ENCODE results near the gene HS3ST4.

The HS3ST4 gene

GRCh38 chr16:25897702-25898101, 205.9 kb downstream of the HS3ST4 start:
- no peak for DNase-seq

- DNase-seq: no peak
These were observed 214.1 kb downstream of the HS3ST4 start for GRCh38 chr16:25905810-25906209.

DNA sequence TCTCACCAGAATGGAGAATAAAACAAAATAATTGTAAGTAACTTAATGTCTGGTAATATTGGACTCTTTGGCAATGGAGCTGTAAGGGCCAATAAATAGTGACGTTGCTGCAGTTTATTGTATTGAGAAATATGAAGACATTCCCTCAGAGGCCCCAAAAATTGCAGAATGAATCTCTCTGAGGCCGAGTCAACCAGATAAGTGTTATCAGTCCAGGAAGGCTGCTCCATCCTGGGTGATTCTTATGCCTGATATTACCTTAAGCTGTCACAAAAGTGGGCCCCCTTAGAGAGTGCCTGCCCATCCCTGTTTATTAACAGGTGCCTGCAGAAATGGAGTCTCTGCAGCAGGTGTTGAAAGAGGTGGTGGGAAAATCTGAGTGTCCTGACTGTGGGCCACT, 219.2 kb downstream of the HS3ST4 start:
- no peak for DNase-seq

DNA sequence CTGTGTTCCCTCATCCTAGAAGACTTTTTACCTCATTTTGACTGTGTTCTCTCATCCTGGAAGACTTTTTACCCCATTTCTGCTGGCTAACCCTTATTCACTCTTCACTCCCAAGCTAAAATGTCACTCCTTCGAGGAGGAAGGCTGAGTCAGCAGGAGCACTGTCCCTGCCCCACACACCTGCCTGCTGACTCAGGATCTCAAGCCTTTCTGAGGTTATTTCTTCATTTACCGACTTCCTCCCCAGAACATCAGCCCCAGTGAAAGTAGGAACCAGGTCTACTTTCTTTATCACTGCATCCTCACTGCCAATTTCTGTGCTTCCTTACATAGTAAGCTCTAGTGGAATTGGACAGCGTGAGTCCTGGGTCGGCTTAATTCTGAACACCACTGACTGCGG, 220.6 kb downstream of the HS3ST4 start:
- no peak for DNase-seq

DNA sequence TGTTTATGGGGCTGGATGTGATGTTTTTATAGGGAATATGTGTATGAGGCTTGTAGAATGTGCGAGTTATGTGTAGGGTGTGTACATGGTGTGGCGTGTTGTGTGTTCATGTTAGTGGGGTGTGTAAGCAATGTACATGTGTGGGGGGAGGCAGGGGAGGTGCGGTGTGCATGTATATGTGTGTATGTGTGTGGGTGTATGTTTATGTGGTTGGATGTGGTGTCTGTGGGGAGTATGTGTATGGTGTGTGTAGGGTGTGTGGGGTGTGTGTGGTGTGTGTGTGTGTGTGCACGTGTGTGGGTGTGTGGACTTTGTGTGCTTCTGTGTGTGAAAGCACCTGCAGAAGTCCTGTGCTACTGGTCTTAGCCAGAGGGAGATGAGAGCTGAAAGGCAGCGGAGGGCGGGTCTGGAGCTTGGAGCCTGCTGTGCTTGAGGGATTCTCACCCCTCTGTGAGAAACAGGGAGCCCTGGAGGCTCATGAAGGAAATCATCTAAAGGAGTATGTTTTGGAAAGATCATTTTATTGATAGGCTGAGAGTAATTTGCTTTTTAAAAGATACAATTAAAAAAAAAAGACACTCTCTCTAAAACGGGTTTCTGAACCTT, 222.7 kb downstream of the HS3ST4 start:
- DNase-seq: no peak

DNA sequence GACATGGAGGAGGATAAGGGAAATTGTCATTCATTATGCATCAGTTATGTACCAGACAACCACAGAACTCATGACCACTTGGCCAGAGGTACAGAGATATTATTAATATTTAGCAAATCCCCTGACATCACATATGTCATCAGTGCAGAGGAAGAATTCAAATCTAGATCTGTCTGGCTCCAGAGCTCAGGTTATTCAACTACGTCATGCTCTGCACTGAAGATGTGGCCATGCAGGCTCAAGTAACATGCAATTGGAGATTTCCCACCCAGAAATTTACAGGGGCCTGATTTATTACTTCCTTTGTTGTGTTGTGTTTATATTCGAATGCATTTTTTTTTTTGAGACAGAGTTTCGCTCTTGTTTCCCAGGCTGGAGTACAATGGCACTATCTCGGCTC, 224.3 kb downstream of the HS3ST4 start:
- DNase-seq: no peak

- DNase-seq: no peak
These were observed 230.7 kb downstream of the HS3ST4 start for GRCh38 chr16:25922438-25922837.

GRCh38 chr16:25925421-25925820, 233.7 kb downstream of the HS3ST4 start:
- no peak for DNase-seq

DNA sequence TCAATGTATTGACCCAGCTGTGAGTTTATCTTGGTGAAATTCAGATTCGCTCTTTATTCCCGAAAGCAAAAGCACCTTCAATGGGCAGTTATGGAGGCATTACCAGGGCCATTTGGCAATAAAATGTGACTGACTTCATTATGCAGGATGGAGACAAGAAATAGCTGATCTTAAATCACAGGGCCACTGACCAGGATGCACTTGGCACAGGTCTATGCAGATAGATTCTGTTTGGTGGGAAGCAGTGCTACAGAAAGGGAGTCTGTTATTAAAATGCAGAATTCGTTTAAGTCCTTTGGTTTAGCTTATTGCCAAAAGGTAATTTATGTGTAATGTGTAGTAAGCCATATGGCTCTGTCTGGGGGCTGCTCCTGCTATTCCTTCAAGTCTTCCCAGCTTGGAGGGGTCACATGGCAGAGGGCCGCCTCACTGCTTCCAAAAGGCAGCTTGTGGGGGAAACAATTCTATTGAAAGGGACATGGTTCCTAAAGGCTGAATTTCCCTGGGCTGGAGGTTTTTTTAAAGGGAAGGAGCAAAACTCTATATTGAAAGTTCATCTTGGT, 239.8 kb downstream of the HS3ST4 start:
- DNase-seq: no peak

GRCh38 chr16:25941800-25942499, 250.2 kb downstream of the HS3ST4 start:
- DNase-seq: no peak

DNA sequence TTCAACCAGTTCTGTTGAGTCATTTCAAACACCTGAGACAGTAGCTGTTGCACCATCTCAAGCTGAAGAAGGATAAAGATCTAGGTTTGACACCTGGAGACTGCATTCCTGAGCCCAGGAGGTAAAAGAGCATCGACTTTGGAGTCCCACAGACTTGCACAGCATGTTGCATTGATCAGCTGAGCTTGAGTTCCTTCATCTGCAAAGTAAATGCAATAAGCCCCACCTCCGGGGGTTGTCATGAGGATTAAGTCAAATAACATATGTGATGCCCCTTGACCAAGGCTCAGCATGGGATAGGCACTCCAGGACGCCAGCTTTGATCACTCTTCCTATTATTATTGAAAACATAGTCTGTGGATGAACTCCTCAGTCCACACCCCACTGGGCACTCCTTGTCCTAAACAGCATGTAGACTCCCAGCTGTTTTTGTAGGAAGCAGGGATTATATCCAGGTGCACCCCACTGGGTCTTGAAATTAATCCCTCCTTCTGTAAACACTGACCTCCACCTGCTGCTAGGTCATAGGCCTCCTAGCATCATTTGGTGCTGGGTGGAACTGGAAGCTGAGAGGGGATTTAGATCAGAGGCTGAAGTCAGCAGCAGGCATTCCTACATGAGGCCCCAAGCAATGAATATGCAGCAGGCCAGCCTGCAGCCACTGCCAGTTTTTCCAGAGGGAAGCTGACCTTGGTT, 259.0 kb downstream of the HS3ST4 start:
- no peak for DNase-seq

DNA sequence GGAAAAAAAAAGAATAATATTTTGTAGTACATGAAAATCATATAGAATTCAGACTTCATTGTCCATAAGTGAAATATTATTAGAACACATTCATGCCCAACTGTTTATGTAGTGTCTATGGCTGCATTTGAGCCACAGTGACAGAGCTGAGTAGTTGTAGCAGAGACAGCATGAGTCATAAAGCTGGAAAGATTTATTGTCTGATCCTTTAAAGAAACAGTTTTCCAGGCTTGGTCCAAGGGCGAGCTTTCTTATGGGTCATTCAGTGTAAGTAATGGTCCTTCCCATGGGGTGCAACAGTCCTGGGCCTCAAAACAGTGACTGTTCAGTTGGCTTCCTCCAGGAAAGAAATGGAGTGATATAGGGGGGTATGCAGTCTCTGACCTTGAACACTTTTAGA, 260.2 kb downstream of the HS3ST4 start:
- no peak for DNase-seq

GRCh38 chr16:25952983-25953382, 261.2 kb downstream of the HS3ST4 start:
- no peak for DNase-seq

GRCh38 chr16:25957707-25958106, 265.9 kb downstream of the HS3ST4 start:
- DNase-seq: no peak

- no peak for DNase-seq
These were observed 267.5 kb downstream of the HS3ST4 start for GRCh38 chr16:25959221-25959620.

DNA sequence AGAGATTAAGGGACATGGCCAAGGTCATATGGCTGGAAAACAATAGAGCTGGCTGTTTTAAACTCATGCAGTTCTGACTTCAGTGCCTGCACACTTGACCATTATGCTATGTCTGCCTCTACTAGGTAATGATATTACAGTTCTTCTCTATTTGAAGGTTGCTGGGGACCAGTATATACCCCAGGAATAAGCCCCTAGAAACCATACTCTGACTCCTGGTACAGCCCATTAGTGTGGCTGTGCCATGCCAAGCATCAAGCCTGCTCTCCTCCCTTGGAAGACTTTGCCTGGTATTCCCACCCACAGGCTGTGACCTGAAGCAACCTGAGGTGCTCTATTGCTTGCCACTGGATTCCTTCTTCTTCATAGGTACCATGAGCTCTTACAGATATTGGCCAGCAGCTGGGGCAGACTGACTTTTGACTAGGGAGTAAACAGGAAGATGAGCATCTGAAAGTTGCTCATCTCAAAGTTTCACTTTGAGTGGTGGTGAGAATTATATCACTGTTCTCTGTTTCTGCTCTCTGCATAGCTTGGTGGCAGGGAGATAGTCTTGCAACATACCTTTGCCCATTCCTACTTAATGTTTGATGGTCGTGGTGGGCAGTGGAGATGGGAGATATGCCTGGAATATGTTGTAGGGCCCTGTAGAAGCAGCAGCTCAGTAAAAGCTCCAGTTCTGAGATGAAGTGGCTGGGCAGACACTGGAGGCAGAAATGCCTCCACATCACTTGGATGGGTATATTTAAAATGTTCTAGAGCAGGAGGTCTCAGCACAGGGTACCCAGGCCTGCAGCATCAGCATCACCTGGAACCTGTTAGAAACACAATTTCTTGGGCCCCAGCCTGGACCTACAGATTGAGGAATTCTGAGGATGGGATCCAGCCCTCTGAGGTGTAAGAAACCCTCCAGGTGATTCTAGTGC, 274.7 kb downstream of the HS3ST4 start:
- no peak for DNase-seq

DNA sequence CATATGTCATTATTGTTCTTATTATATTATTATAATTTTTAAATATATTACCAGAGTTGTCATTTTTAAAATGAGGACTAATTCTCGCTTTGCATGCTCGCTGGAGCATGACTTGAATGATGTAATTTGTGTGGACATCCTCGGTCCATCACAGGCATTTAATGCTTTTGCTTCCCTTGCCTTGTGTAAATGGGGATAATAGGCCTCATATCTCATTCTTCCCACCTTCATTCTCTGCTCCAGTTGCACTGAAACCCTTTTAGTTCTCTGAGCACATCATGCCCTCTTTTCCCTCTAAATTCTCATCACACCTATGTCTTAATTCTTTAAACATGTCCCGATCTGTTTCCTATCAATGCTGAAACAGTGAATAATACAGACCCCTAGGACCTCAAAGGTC, 285.4 kb downstream of the HS3ST4 start:
- DNase-seq: no peak

- no peak for DNase-seq
These were observed 286.5 kb downstream of the HS3ST4 start for GRCh38 chr16:25978218-25978617.

DNA sequence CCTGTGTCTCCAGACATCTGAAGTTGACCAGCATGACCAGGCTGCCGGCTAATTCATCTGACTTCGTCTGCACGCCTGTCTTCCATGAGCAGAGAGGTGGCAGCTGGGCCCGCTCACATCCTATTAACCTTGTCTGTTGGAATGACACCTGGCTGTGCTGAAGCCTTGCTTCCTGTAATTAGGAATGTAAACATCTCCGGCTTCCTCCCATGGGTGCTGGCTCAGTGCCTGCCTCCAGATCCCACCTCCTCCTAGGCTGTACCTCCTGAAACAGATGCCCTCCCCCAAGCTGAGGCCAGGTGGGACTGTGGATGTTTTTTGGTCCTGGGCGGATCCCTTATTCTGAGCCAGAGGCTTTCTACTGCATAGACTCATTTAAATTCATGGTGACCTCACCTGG, 296.3 kb downstream of the HS3ST4 start:
- no peak for DNase-seq

DNA sequence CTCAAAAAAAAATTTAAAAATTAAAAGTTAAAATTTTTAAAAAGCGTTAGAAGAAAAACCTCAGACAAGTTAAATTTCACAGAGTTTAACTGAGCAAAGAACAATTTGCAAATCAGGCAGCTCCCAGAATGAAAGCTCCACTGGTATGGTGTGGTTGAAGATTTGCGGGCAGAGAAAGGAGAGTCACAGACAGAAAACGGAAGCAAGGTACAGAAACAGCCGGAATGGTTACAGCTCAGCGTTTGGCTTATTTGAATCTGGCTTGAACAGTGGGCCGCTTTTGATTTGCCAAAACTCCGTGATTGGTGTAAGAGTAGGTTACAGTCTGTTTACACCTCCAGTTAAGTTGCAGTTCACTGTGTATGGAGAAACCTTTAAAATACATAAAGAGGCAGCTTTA, 297.1 kb downstream of the HS3ST4 start:
- DNase-seq: no peak

- no peak for DNase-seq
These were observed 304.3 kb downstream of the HS3ST4 start for GRCh38 chr16:25996052-25996451.

GRCh38 chr16:26005336-26005735, 313.6 kb downstream of the HS3ST4 start:
- no peak for DNase-seq

GRCh38 chr16:26012376-26012775, 320.6 kb downstream of the HS3ST4 start:
- no peak for DNase-seq

All from activated CD4-positive, CD25-positive, alpha-beta regulatory T cell (primary cell).